Caki2 (cell line): ENCODE results near the gene FRRS1. TPM values are rescaled to one million over a fixed set of nuclear protein-coding genes. Genes with fewer than 3 reads are reported as not detected.
A peak's percentile ranks its signal among the peaks of the same experiment; 100 is the strongest.

Source experiments
- DNase-seq: peaks from one replicate; pipeline ENCODE4 v3.0.0-alpha.2; 2015; ENCODE audit warnings: low read depth
- in situ Hi-C: cut with HindIII; loops from 2 replicates; pipeline ENCODE4 v1.10.0; 2016; ENCODE audit warnings: low sequenced_read_pairs, low pct_unique_long_range_greater_than_20kb, mixed read lengths
- total RNA-seq: library from RNA; depleted of rRNA; stranded (reverse); fragments of >200 nt; shearing (Covaris generic); gene quantifications from 2 replicates; pipeline ENCODE4 v1.2.3, GENCODE V29; 2014; ENCODE audit warnings: low replicate concordance

The FRRS1 gene
- total RNA-seq, 1 experiment from 2014 or later = 7.2 TPM

GRCh38 chr1:99745684-99746083 lies 20.8 kb downstream of the FRRS1 start:
- DNase-seq = no peak
- in situ Hi-C loops = no loop called here

GRCh38 chr1:99745061-99745460 lies 21.4 kb downstream of the FRRS1 start:
- in situ Hi-C loops = no loop called here
- no peak for DNase-seq

- in situ Hi-C loops = no loop called here
- no peak for DNase-seq
These were observed 26.3 kb downstream of the FRRS1 start for GRCh38 chr1:99740141-99740540.

- no peak for DNase-seq
- in situ Hi-C loops = no loop called here
These were observed 27.5 kb downstream of the FRRS1 start for GRCh38 chr1:99738858-99739465.

- in situ Hi-C loops = no loop called here
- DNase-seq = peak; percentile 46
These were observed 29.4 kb downstream of the FRRS1 start for GRCh38 chr1:99737016-99737415.

- in situ Hi-C loops = no loop called here
- DNase-seq = no peak
These were observed 30.6 kb downstream of the FRRS1 start for GRCh38 chr1:99735852-99736251.

- in situ Hi-C loops = no loop called here
These were observed 35.1 kb downstream of the FRRS1 start for GRCh38 chr1:99731384-99731783.

GRCh38 chr1:99728494-99729235 lies 37.8 kb downstream of the FRRS1 start:
- in situ Hi-C loops = no loop called here
- DNase-seq = peak; percentile 29

More at GRCh38 chr1:99731384-99731783, 35.1 kb downstream of the FRRS1 start:
- no peak for DNase-seq

- peak; percentile 1 for DNase-seq
- in situ Hi-C loops = no loop called here
These were observed 38.8 kb downstream of the FRRS1 start for GRCh38 chr1:99727575-99728185.

- no peak for DNase-seq
- in situ Hi-C loops = no loop called here
These were observed 39.6 kb downstream of the FRRS1 start for GRCh38 chr1:99726818-99727217.

- in situ Hi-C loops = no loop called here
- no peak for DNase-seq
These were observed 40.0 kb downstream of the FRRS1 start for GRCh38 chr1:99726407-99726806.

GRCh38 chr1:99725996-99726395 lies 40.4 kb downstream of the FRRS1 start:
- no peak for DNase-seq
- in situ Hi-C loops = no loop called here

GRCh38 chr1:99723251-99723650 lies 43.2 kb downstream of the FRRS1 start:
- in situ Hi-C loops = no loop called here
- DNase-seq = no peak

- in situ Hi-C loops = no loop called here
- DNase-seq = no peak
These were observed 49.4 kb downstream of the FRRS1 start for GRCh38 chr1:99717005-99717404.

- in situ Hi-C loops = no loop called here
- no peak for DNase-seq
These were observed 53.4 kb downstream of the FRRS1 start for GRCh38 chr1:99713006-99713405.

GRCh38 chr1:99710994-99711393 lies 55.4 kb downstream of the FRRS1 start:
- in situ Hi-C loops = no loop called here

GRCh38 chr1:99707535-99708142 lies 58.8 kb downstream of the FRRS1 start:
- DNase-seq = peak; percentile 38
- in situ Hi-C loops = no loop called here

More at GRCh38 chr1:99710994-99711393, 55.4 kb downstream of the FRRS1 start:
- DNase-seq = no peak

- in situ Hi-C loops = no loop called here
- no peak for DNase-seq
These were observed 61.0 kb downstream of the FRRS1 start for GRCh38 chr1:99705385-99705784.

GRCh38 chr1:99704356-99704816 lies 62.0 kb downstream of the FRRS1 start:
- no peak for DNase-seq
- in situ Hi-C loops = no loop called here
